ENCODE measurements around the gene LRRC25.

- no peak for TF ChIP-seq CTCF (IDR thresholded peaks at IDR 0.05)
- TF ChIP-seq POLR2A (IDR thresholded peaks at IDR 0.05), result no peak
- no peak for TF ChIP-seq POLR2AphosphoS5 (IDR thresholded peaks at IDR 0.05)
Measured at GRCh38 chr19:18348171-18348570, 49.3 kb downstream of the LRRC25 start.

All from breast epithelium (tissue), 3 donors.